IPS-NIHi7 (cell line): Measurements from ENCODE around the gene FDXACB1.
A peak's percentile ranks its signal among the peaks of the same experiment; 100 is the strongest.

Experiments used
- DNase-seq: peaks from one replicate; pipeline ENCODE4 v3.0.0; 2012; ENCODE audit warnings: mixed read lengths; ENCODE audit errors: extremely low spot score

The FDXACB1 gene

DNA sequence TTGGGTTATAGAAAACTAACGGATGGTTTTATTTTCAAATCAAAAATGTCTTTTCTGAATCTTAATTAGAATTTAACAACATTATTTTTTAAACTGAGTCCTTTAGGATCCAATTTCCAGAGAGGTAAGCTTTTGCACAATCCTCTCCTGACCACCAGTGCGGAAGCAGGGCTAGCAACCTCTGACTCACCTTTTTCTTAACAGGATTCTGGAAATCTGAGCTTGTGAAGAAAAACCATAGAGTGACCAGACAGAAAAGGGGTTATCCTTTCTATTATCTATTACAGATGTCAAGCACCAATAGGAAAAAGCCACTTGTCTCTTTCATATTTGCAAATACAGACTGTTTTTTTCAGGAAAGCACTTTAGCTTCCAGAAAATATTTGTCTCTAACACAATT, 32.9 kb downstream of the FDXACB1 start:
- DNase-seq, result no peak

DNA sequence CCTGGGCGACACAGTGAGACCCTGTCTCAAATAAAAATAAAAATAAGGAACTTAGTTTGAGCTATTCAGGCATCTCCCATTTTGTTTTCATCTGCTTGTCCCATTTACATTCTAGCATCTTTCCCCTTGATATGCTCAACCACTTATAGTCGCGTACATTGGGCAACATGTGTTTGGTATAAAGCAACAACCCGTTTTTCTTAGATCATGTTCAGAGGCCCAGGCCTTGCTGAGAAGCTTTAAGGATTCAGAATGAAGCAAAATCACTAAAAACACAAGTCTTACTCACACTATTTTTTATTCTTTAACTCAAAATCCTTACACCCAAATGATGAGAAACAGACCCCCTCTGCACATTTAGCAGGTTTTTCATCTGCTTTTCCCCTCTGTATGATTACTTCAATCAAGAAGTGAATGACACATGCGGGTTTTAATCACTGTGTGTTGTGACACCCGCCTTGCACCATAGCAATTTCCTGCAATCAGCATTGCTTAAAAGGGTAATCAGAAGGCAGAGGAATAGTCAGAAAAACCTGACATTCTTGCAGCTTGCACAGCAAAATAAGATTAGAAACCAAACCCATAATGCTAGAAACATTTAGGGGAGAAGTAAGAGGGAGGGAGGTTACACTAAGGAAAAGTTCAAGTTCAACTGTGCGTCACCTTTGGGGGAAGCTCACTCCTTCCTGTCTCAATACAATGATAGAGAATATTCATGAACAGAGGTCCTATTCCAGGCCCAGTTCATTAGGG, 33.5 kb downstream of the FDXACB1 start:
- DNase-seq, result no peak

DNA sequence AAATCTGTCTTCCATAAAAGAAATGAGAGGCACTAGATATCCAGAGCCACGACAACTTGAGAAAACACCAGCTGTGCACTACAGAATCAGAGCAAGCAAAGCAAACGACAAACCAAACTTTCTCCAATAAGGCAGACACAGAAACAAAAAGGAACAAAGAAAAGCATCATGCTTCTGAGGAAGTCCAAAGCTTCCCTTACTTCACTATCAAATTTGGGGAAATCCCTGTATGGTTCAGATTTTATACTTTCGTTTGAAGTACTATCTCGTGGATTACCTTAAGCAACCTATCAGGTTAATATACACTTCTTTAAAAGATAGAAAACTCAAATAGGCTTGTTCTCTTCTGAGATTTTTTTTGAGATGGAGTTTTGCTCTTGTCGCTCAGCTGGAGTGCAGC, 35.3 kb downstream of the FDXACB1 start:
- no peak for DNase-seq

DNA sequence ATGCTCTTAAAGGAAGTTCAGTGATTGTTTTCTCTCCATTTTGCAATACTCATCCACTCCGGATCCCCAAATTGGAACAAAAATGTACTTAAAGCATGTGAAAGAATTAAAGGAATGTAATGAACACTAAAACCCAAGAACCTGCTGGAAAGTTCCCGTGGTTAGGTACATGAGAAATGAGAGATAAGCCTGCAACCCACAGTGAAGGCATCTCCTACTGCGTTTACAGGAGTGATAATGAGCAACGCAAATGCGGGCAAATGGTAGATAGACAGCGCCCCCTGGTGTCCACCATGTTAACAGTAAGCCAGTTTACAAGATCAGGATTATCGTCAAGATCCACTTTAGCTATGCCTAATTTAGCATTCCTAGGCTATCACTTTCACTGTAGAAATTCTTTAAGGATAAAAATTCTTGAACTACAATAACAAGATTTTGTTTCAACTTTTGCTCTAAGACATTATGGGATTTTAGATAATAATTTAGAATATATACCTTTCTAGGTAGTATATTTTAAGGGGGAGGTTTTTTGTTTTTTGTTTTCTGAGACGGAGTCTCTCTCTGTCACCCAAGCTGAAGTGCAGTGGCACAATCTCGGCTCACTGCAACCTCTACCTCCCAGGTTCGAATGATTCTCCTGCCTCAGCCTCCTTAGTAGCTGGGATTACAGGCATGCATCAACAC, 37.5 kb downstream of the FDXACB1 start:
- DNase-seq, result peak; percentile 78

DNA sequence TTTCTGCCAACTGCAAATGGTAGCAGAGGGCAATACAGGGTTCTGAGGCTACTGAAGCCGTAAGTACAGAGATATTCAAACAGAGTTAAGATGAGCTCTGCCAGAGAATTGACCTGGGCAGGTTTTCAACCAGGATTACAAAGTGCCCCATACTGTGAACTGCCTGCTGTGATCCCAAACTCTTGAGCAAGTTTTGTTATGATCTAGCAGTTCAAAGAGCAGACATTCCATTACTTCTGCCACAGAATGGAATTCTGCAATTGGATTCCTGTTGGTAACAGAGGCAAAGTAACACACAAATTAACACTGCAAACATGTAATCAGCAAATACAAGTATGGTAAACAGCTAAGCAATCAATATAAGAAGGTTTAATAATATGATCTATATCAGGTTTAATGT, 38.8 kb downstream of the FDXACB1 start:
- peak; percentile 30 for DNase-seq

DNA sequence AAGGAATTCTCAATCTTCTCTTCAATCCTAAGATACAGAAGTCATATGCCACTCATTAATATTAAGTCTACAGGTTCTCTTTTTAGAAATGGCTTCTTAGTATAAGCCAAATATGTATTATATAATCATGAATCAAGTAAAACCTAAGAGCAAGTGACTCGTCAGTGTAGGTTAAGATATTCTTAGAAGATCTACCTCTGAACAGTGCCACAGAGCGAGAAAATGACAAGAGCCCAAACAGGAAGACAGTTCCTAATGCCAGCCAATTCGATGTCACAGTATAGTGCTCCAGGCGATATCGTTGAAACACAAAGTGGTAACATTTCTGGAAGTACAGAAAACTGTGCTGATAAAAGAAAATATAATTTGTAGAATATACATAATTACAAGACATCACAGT, 40.9 kb downstream of the FDXACB1 start:
- DNase-seq, result no peak

DNA sequence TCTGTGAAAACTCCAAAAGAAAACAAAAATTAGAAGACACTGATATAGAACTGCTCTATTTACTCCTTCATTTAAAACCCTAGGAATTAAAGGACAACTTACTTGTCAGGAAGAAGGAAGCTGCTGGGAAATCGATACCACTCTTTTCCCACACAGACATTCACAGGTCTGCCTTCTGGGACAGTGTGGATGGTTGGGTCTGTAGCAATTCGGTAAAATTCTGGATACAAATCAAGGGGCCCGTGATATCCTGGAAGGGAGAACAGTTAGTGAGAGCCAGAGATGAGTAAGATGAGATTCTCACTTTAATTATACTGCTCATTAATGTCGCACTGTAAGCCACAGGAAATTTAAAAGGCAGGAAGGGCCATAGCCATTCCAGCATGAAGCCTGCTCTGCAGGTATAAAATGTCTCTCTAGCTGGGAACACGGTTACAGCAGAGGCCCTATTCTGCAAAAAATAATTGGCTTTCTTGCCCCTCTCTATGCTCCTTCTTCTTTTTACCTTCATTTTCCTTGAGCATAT, 41.5 kb downstream of the FDXACB1 start:
- DNase-seq, result no peak

DNA sequence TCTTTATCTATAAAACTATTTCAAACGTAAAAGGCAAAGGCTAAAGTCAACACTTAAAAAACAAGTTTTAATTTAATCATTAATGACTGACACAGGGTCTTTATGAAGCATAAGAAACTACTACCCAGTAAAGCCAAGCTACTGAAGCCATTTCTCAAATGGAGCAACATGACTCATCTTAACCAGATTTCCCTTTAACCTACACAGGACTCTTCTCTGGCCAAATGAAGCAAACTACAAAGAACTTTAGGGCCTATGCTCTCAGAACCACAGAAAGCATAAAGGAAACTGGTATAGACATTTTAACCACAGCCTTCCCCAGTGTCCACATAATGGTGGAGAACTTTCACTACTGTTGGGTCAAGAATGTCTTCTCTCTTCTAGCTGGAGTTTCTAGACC, 42.2 kb downstream of the FDXACB1 start:
- no peak for DNase-seq

DNA sequence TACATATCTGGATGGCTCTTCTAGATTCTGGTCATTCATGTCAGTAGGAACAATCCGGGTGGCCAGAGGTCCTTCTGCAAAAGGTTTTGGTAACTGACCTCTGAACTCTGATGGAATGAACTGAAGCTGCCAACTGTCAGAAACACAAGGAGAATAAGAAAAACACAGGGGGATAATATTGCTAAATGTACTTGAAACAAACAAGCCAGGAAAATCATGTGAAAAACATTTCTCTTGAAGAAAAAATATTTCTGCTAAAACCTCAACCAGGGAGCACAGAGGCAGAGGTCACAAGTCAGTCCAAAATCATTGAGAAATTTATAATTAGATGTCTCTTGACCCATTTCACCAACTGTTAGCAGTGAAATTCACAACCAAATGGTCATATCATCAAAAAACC, 42.8 kb downstream of the FDXACB1 start:
- no peak for DNase-seq

DNA sequence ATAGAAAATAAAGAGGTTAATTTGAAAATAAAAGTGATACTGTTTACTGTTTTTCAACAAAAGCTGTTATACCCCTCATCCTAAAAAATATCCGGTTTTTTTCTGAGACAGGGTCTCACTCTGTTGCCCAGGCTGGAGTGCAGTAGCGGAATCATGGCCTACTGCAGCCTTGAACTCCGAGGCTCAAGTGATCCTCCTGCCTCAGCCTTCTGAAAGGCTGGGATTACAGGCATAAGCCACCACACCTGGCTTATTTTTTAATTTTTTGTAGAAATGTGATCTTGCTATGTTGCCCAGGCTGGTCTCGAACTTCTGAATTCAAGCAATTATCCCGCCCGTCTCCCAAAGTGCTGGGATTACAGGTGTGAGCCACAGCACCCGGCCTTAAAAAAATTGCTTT, 43.3 kb downstream of the FDXACB1 start:
- DNase-seq, result no peak

DNA sequence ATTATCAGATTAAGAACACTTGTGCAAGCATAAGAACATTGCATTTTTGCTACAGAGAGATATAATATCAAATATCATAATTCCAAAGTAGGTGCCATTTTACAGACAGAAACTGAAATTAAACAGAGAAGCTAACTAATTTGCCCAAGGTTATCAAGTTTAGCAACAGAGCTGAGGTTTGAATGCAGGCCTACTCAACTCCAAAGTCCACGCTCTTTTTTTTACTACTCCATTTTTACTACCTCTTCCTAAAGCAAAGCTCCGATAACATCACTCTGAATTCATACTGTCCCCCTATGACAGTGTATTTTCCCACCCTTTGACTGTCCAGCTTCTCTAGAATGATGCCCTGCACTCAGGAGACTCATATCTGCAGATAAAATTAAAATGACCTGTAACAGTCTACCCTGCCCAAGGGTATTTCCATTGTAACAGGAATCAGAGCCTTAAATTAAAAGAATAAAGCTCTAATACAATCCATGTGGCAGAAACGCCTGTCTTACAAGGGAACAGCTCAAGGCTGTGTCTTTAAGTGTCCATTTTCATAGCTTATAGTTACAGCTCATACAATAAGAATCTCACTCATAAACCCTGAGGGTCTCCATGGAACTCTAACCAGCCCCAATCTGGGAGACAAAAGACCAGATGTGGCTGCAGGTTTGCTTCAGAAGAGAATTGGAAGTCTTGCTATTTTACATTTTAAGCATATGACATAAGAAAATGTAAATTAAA, 44.4 kb downstream of the FDXACB1 start:
- DNase-seq, result no peak

DNA sequence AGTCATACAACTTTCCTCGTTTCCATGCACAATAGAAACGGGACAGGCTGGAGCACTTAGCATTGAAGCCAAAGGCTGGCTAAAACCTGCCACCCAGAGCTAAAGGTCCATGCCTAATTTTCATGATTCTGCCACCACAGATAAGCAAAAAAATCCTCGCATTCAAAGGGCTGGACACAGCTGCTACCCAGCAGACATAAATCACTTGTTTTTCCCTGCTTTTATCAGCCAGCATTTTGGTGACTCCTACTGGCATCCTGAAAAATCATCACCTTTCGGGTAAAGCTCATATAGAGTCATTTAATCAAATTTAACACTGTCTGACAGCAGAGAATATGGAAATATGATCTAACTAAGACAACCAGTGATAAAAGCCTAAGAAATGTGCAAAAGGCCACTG, 45.4 kb downstream of the FDXACB1 start:
- DNase-seq, result no peak

DNA sequence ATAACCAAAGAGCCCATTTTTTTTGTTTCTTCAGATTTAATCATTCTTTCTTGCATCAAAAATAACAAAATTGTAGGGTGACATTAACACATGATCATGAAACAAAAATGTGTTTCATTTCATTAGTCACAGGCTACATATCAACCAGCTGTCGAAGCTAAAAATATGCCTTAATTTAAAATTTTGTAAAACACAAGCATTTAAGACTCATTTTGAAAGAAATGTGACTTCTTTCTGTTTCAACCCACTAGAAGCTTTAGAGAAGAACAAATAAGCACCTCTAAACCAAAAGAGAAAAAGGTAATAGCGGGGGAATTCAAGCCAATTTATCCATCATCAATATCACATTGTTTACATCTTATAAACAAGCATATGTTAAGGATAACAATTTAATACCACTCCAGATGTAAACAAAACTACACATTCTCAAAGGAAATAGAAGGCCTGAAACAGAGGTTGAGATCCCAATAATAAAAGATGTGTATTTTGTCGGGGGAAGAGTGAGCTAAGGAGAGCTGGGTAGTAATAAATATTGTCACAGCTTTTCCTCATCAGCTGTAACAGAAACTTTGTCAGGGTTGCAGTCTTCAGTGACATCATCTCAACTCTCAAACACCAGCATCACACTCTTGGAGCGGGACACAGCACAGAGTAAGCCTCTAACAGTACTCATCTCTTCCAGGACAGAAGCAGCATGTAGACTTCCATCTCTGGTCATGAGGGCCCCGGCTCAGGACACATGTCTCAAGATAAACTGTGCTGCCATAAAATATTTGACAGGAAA, 49.6 kb downstream of the FDXACB1 start:
- no peak for DNase-seq

DNA sequence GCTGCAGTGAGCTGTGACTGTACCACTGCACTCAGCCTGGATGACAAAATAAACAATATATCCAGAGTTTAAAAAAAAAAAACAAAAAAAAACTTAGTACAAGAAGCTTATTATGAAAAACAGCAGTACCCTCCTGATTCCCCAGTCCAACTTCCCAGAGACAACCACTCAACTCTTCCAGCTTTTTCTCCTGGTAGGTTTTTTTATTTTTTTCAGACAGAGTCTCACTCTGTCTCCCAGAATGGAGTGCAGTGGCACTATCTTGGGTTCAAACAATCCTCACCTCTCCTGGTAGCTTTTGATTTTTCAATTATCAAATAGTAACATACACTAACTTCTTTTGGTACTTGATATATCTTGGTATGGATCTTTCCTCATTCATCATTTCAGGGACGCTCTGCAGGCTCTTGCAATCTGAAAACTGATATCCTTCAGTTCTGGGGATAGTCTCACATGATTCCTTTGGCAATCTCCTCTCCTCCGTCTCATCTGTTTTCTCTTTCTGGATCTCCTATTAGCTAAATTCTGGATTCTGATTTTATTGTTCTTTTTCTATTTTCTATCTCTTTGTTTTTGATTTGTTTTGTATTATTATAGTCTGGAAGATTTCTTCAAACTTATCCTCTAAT, 52.5 kb downstream of the FDXACB1 start:
- DNase-seq, result no peak
